CD4-positive, alpha-beta T cell treated with Interferon gamma for 1 hour (primary cell): ENCODE measurements around the gene MRS2.
"Not testable (repeated sequence)": the region's sequence is repeated elsewhere in the genome, so short reads cannot be mapped to it uniquely, and the experiment has no call there.

Experiments used
- DNase-seq: peaks from one replicate; pipeline ENCODE4 v3.0.0-alpha.2; 2020

The MRS2 gene

DNA sequence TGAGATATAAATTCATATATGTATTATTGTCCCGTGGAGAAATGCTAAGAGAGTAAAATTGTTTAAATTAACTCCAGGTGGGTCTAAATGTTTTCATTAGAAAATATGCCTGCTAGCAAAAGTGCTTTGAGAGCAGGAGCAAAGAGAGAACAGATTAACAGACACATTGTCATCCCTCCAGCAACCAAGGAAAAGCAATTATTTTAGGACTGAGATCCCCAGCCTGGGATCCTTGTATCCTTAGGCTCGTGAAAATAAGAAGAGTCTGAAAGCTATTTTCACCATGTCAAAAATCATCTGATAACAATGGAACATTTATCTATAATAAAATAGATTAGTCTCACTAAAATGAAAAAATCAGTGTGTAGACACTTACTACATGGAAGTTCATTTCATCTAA lies 11.5 kb upstream of the MRS2 start:
- DNase-seq, result no peak

DNA sequence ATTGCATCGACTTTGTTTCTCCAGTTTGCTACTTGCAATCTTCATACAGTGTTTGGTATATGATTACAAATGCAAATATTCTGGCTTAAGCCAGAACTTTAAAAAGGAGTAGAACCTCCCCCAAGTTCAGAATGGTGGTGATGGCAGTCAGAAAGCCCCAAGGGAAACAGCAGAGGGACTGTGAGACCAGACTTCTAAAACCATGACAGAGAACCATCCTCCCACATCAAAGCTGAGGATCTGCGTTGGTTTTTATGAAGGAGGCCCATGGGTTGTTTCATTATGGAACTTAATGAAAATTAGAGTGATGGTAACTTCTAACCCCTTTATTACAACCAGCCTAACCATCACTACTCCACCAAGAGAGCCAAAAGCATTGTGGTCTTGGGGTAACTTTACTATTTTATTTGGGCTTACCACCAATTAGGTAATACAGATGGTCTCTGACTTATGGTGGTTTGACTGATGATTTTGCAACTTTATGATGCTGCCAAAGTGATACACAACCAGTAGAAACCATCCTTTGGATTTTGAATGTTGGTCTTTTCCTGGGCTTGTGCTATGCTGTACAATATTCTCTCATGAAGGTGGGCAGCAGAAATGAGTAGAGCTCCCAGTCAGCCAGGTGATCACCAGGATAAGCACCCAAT lies 10.9 kb upstream of the MRS2 start:
- no peak for DNase-seq

- no peak for DNase-seq
Observed at GRCh38 chr6:24394061-24394779, 8.5 kb upstream of the MRS2 start.

DNA sequence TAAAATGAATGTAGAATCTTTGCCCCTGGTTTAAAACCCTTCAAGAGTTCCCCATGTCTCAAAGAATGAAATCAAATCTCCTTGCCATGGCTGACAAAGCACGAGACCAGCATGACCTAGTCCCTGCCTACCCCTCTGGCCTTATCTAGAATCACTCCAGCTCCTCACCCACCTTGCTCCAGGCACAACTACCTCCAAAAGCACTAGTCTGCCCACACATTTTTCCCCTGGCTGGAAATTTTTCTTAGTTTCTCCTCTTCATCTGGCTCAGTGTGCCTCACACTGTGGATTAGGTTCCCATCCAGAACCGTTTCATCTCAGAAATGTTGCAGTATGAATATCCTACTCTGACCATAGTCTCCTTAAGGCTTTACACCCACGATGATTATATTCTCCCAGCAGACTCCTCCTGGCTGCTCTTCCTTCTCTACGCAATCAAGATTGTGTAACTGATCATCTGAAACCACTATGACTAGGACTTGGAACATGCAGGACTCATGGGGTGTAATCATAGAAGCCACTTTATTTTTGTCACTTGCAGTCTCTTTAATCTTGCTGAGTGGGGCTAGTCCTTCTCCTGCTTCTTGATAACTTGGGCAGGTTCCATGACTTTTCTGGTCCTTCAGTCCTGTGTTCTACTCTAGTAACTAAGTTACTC lies 7.8 kb upstream of the MRS2 start:
- DNase-seq, result no peak

DNA sequence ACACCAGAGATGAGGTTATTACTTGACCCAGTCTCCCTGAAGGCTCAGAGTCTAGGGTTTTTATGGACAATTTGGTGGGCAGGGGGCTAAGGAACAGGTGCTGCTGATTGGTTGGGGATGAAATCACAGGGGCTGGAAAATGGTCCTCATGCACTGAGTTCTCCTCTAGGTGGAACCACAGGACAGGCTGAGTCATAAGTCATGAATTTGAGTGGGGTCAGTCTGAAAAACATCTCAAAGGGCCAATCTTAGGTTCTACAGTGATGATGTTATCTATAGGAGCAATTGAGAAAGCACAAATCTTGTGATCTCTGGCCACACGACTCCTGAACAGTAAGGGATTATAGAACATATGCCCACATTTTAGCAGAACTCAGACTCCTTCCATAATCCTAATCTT lies 5.9 kb upstream of the MRS2 start:
- no peak for DNase-seq

GRCh38 chr6:24397631-24398030 lies 5.1 kb upstream of the MRS2 start:
- no peak for DNase-seq

DNA sequence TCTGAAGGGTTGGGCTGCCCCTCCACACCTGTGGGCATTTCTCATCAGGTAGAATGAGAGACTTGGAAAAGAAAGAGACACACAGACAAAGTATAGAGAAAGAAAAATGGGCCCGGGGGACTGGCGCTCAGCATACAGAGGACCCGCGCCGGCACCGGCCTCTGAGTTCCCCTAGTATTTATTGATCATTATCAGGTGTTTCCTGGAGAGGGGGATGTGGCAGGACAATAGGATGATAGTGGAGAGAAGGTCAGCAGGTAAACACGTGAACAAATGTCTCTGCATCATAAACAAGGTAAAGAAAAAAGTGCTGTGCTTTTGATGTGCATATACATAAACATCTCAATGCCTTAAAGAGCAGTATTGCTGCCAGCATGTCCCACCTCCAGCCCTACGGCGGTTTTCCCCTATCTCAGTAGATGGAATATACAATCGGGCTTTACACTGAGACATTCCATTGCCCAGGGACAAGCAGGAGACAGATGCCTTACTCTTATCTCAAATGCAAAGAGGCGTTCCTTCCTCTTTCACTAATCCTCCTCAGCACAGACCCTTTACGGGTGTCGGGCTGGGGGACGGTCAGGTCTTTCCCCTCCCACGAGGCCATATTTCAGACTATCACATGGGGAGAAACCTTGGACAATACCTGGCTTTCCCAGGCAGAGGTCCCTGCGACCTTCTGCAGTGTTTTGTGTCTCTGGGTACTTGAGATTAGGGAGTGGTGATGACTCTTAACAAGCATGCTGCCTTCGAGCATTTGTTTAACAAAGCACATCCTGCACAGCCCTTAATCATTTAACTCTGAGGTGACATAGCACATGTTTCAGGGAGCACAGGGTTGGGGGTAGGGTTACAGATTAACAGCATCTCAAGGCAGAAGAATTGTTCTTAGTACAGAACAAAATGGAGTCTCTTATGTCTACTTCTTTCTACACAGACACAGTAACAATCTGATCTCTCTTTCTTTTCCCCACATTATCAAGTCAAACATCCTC lies 2.4 kb upstream of the MRS2 start:
- DNase-seq, result not testable (repeated sequence)

DNA sequence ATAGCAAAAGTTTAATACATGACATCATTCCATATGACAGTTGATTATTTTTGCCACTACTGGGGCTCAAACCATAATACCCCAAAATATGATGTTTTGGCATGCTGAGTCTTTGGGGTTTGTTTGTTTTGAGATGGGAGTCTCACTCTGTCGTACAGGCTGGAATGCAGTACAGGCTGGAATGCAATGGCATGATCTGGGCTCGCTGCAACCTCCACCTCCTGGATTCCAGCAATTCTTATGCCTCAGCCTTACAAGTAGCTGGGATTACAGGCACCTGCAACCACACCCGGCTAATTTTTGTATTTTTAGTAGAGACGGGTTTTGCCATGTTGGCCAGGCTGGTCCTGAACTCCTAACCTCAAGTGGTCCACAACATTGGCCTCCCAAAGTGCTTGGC lies 1.3 kb upstream of the MRS2 start:
- no peak for DNase-seq

GRCh38 chr6:24403501-24403824 lies 727 bp downstream of the MRS2 start:
- DNase-seq, result no peak

- DNase-seq, result no peak
Observed at GRCh38 chr6:24405262-24405661, 2.5 kb downstream of the MRS2 start.

DNA sequence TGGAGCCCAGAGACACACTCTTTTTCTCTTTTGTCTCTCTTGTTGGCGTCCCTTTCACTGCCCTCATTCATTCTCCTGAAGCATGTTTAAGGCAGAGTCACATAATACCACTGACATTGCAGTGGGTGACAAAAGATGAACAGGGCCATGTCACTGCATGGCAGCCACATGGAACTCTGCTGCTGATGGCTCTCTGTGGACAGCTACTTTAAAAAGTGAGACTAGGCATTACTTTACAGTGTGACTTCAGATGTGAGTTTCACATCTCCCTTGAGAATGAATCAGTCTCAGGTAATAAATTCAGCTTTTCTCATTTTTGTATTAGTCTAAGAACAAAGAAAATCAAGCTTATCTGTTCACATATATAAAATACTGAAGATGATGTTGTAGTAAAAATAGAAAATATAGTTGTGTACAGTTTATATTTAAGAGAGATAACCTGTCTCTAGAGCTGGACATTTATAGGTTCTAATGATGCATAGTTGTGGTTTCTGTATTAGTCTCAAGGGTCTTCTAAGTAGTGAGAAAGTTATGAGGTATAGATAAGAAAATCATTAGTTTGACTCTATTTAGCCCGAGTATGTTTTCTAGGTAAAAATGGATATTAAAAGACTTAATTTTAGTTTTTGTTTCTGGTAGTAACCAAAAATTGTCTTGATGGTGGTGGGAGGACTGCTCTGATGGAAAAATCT lies 6.1 kb downstream of the MRS2 start:
- DNase-seq, result no peak

DNA sequence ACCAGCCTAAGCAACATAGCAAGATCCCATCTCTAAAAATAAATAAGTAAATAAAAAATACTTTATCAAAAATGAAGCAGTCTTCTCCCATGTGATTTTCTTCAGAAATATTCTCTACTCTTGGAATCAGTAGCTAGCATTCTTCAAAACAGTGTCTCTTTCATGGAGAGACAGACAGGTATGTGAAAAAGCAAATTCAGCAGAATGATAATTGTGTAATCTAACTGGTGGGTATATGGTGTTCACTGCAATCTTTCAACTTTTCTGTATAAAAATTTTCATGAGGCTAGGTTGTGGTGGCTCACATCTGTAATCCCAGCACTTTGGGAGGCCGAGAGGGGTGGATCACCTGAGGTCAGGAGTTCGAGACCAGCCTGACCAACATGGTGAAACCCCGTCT lies 7.9 kb downstream of the MRS2 start:
- no peak for DNase-seq

GRCh38 chr6:24412294-24412693 lies 9.6 kb downstream of the MRS2 start:
- DNase-seq, result no peak

- DNase-seq, result not testable (repeated sequence)
Observed at GRCh38 chr6:24414531-24414930, 11.8 kb downstream of the MRS2 start.

- DNase-seq, result no peak
Observed at GRCh38 chr6:24415753-24416152, 13.0 kb downstream of the MRS2 start.

GRCh38 chr6:24419526-24419925 lies 16.8 kb downstream of the MRS2 start:
- DNase-seq, result no peak

- no peak for DNase-seq
Observed at GRCh38 chr6:24425091-24425490, 22.4 kb downstream of the MRS2 start.

DNA sequence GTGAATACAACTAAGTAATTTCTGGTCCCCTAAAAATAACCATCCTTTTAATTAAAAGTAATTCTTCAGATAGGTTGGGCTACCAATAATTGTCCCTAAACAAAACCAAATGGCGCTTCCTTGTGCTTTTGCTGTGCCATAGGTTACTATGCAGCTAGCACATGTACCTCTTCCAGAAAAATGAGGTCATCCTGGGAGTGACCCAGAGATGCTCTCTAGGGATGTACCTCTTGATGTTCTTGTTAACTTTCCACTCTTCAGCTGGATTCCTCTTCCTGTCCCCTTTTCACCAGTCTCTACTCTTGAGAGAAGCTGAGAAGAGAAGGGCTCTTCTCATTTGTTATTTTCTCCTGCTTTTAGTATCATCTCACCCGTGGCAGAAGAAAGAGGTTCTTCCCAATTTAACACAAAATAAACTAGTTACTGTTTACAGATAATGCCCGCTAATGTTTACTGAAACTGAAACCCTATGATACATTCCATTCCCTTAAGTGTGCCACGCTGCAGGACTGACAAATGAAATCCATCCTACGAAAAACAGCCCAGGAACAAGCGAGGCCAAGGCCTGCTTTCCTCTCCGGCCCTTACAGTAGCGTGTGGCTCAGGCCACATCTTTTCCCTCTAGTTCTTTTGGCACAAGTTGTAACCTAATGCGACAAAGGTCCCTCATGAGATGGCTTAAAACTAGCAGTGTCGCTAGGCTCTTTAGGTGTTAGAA lies 24.2 kb downstream of the MRS2 start:
- DNase-seq, result no peak

DNA sequence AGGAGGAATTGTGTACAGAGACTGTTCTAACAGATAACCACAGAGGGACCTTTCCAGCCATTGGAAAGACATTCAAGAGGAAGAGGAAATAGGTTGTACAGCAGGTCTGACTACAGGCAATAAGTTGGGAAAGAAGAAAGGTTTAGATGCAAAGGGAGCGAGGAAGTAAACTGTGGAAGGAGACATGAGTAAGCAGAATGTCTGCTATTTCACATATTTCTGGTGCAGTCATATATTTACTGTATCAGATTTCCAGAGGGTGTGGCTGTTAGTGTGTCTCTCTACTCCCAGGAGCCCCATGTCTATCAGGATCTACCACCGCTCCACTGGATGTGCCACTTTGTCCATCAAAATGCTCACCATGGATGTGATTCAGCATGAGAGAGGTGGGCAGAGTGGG lies 25.9 kb downstream of the MRS2 start:
- DNase-seq, result no peak

GRCh38 chr6:24429146-24429545 lies 26.4 kb downstream of the MRS2 start:
- no peak for DNase-seq

- DNase-seq, result no peak
Observed at GRCh38 chr6:24430086-24430485, 27.4 kb downstream of the MRS2 start.

- no peak for DNase-seq
Observed at GRCh38 chr6:24431045-24431451, 28.3 kb downstream of the MRS2 start.
